ENCODE measurements around the gene DOK6.

The DOK6 gene

GRCh38 chr18:69736730-69737129 lies 336.0 kb downstream of the DOK6 start:
- no peak overlapping the region for H4K91ac ChIP-seq (ENCODE audit: low read depth, low read length, poor library complexity)
- no peak overlapping the region for H3K23ac ChIP-seq (ENCODE audit: low read depth, low read length, poor library complexity)

GRCh38 chr18:69737851-69738250 lies 337.2 kb downstream of the DOK6 start:
- H3K79me1 ChIP-seq (ENCODE audit: low read depth, low read length): no peaks in the 10 kb centered on the region
- peaks cover 0 to 3% of the 10 kb centered on the region in 2 donors for H3K9me3 ChIP-seq (replicated peaks in 1 of 2; ENCODE audit: control insufficient read depth in 2 of 2, insufficient read depth in 1 of 2, low read depth in 1 of 2, low read length in 2 of 2)
- H2BK120ac ChIP-seq (ENCODE audit: low read depth, low read length): no peak overlapping the region
- no peaks in the 10 kb centered on the region for H3K27me3 ChIP-seq (ENCODE audit: control insufficient read depth in 3 of 3, insufficient read depth in 3 of 3, low read depth in 1 of 3, low read length in 3 of 3)
- H4K8ac ChIP-seq (ENCODE audit: low read depth, low read length): no peak overlapping the region
- no peak overlapping the region for H2AFZ ChIP-seq (ENCODE audit: low read length)
- H3K18ac ChIP-seq (ENCODE audit: low read length): no peak overlapping the region
- H3K4me3 ChIP-seq (ENCODE audit: low read length in 2 of 2): no peak overlapping the region
- H3K9ac ChIP-seq (ENCODE audit: low read depth, low read length, poor library complexity): no peak overlapping the region
- no peak overlapping the region for H3K27ac ChIP-seq (replicated peaks; ENCODE audit: low read length)
- no peaks in the 10 kb centered on the region for H3K36me3 ChIP-seq (replicated peaks in 1 of 2; ENCODE audit: control insufficient read depth in 2 of 2, insufficient read depth in 2 of 2, low read length in 2 of 2)
- DNase-seq (ENCODE audit: low spot score): no peak
- no peak overlapping the region for H4K91ac ChIP-seq (ENCODE audit: low read depth, low read length, poor library complexity)
- H2BK5ac ChIP-seq (ENCODE audit: low read length): no peak overlapping the region
- no peak overlapping the region for H3K23ac ChIP-seq (ENCODE audit: low read depth, low read length, poor library complexity)
- no peak overlapping the region for H3K4ac ChIP-seq (ENCODE audit: low read length)
- no CpG with 5 or more reads among the region's 3 CpGs for WGBS, 2 donors (ENCODE audit: extremely low coverage in 2 of 2, insufficient read length in 2 of 2, insufficient replicate concordance in 1 of 2)
- peaks cover 0 to 4% of the 10 kb centered on the region in 2 donors for H3K4me1 ChIP-seq (ENCODE audit: control insufficient read depth in 2 of 2, insufficient read depth in 1 of 2, low read depth in 1 of 2, low read length in 2 of 2)
- H2BK12ac ChIP-seq (ENCODE audit: low read length): no peak overlapping the region
- H3K14ac ChIP-seq (ENCODE audit: low read length): no peak overlapping the region
- H3K4me2 ChIP-seq (ENCODE audit: insufficient read depth, low read length, poor library complexity, severe bottlenecking): no peak overlapping the region
- no peak overlapping the region for H2BK15ac ChIP-seq (ENCODE audit: low read length)
- no peak overlapping the region for H2AK5ac ChIP-seq (ENCODE audit: low read depth, low read length)

More at GRCh38 chr18:69736730-69737129, 336.0 kb downstream of the DOK6 start:
- Histone ChIP-seq H2AK5ac (ENCODE audit: low read depth, low read length) (no peak overlapping the region), H3K14ac (ENCODE audit: low read length) (no peak overlapping the region), H3K18ac (ENCODE audit: low read length) (no peak overlapping the region), H3K4me1 (ENCODE audit: control insufficient read depth in 2 of 2, insufficient read depth in 1 of 2, low read depth in 1 of 2, low read length in 2 of 2) (peaks cover 0 to 4% of the 10 kb centered on the region in 2 donors), H2BK5ac (ENCODE audit: low read length) (no peak overlapping the region), H4K8ac (ENCODE audit: low read depth, low read length) (no peak overlapping the region), H3K27ac (replicated peaks; ENCODE audit: low read length) (no peak overlapping the region), H3K4ac (ENCODE audit: low read length) (no peak overlapping the region), H3K36me3 (replicated peaks in 1 of 2; ENCODE audit: control insufficient read depth in 2 of 2, insufficient read depth in 2 of 2, low read length in 2 of 2) (no peaks in the 10 kb centered on the region), H2BK12ac (ENCODE audit: low read length) (no peak overlapping the region), H2AFZ (ENCODE audit: low read length) (no peak overlapping the region), H3K9ac (ENCODE audit: low read depth, low read length, poor library complexity) (no peak overlapping the region), H2BK15ac (ENCODE audit: low read length) (no peak overlapping the region), H3K4me3 (ENCODE audit: low read length in 2 of 2) (no peak overlapping the region), H3K27me3 (ENCODE audit: control insufficient read depth in 3 of 3, insufficient read depth in 3 of 3, low read depth in 1 of 3, low read length in 3 of 3) (no peaks in the 10 kb centered on the region), H2BK120ac (ENCODE audit: low read depth, low read length) (no peak overlapping the region), H3K4me2 (ENCODE audit: insufficient read depth, low read length, poor library complexity, severe bottlenecking) (no peak overlapping the region), H3K79me1 (ENCODE audit: low read depth, low read length) (no peaks in the 10 kb centered on the region), H3K9me3 (replicated peaks in 1 of 2; ENCODE audit: control insufficient read depth in 2 of 2, insufficient read depth in 1 of 2, low read depth in 1 of 2, low read length in 2 of 2) (peaks cover 0 to 3% of the 10 kb centered on the region in 2 donors)
- WGBS, 2 donors (ENCODE audit: extremely low coverage in 2 of 2, insufficient read length in 2 of 2, insufficient replicate concordance in 1 of 2): no CpG with 5 or more reads among the region's 2 CpGs
- no peak for DNase-seq (ENCODE audit: low spot score)

- H2BK120ac ChIP-seq (ENCODE audit: low read depth, low read length): no peak overlapping the region
- no peak overlapping the region for H2AFZ ChIP-seq (ENCODE audit: low read length)
- WGBS, 2 donors (ENCODE audit: extremely low coverage in 2 of 2, insufficient read length in 2 of 2, insufficient replicate concordance in 1 of 2): no CpG with 5 or more reads among the region's 2 CpGs
- H3K4me3 ChIP-seq (ENCODE audit: low read length in 2 of 2): no peak overlapping the region
- no peak overlapping the region for H2BK5ac ChIP-seq (ENCODE audit: low read length)
- no peak overlapping the region for H3K14ac ChIP-seq (ENCODE audit: low read length)
- no peak overlapping the region for H3K23ac ChIP-seq (ENCODE audit: low read depth, low read length, poor library complexity)
- no peaks in the 10 kb centered on the region for H3K27me3 ChIP-seq (ENCODE audit: control insufficient read depth in 3 of 3, insufficient read depth in 3 of 3, low read depth in 1 of 3, low read length in 3 of 3)
- H3K27ac ChIP-seq (replicated peaks; ENCODE audit: low read length): no peak overlapping the region
- H4K8ac ChIP-seq (ENCODE audit: low read depth, low read length): no peak overlapping the region
- no peak overlapping the region for H4K91ac ChIP-seq (ENCODE audit: low read depth, low read length, poor library complexity)
- no peak overlapping the region for H3K18ac ChIP-seq (ENCODE audit: low read length)
- H2AK5ac ChIP-seq (ENCODE audit: low read depth, low read length): no peak overlapping the region
- no peak overlapping the region for H3K4ac ChIP-seq (ENCODE audit: low read length)
- H3K4me2 ChIP-seq (ENCODE audit: insufficient read depth, low read length, poor library complexity, severe bottlenecking): no peak overlapping the region
- no peak overlapping the region for H2BK15ac ChIP-seq (ENCODE audit: low read length)
- DNase-seq (ENCODE audit: low spot score): no peak
- no peaks in the 10 kb centered on the region for H3K4me1 ChIP-seq (ENCODE audit: control insufficient read depth in 2 of 2, insufficient read depth in 1 of 2, low read depth in 1 of 2, low read length in 2 of 2)
- no peaks in the 10 kb centered on the region for H3K36me3 ChIP-seq (replicated peaks in 1 of 2; ENCODE audit: control insufficient read depth in 2 of 2, insufficient read depth in 2 of 2, low read length in 2 of 2)
- H3K9me3 ChIP-seq (replicated peaks in 1 of 2; ENCODE audit: control insufficient read depth in 2 of 2, insufficient read depth in 1 of 2, low read depth in 1 of 2, low read length in 2 of 2): no peaks in the 10 kb centered on the region
- no peak overlapping the region for H2BK12ac ChIP-seq (ENCODE audit: low read length)
- H3K79me1 ChIP-seq (ENCODE audit: low read depth, low read length): no peaks in the 10 kb centered on the region
- no peak overlapping the region for H3K9ac ChIP-seq (ENCODE audit: low read depth, low read length, poor library complexity)
These were observed 346.7 kb downstream of the DOK6 start for GRCh38 chr18:69747388-69747787.

GRCh38 chr18:69752737-69753380 lies 352.2 kb downstream of the DOK6 start:
- H3K18ac ChIP-seq (ENCODE audit: low read length): no peak overlapping the region
- no CpG with 5 or more reads among the region's 3 CpGs for WGBS, 2 donors (ENCODE audit: extremely low coverage in 2 of 2, insufficient read length in 2 of 2, insufficient replicate concordance in 1 of 2)
- no peak for DNase-seq (ENCODE audit: low spot score)
- H2AFZ ChIP-seq (ENCODE audit: low read length): no peak overlapping the region
- no peaks in the 10 kb centered on the region for H3K36me3 ChIP-seq (replicated peaks in 1 of 2; ENCODE audit: control insufficient read depth in 2 of 2, insufficient read depth in 2 of 2, low read length in 2 of 2)
- no peak overlapping the region for H2AK5ac ChIP-seq (ENCODE audit: low read depth, low read length)
- H3K14ac ChIP-seq (ENCODE audit: low read length): no peak overlapping the region
- no peak overlapping the region for H2BK120ac ChIP-seq (ENCODE audit: low read depth, low read length)
- no peaks in the 10 kb centered on the region for H3K27me3 ChIP-seq (ENCODE audit: control insufficient read depth in 3 of 3, insufficient read depth in 3 of 3, low read depth in 1 of 3, low read length in 3 of 3)
- no peak overlapping the region for H4K91ac ChIP-seq (ENCODE audit: low read depth, low read length, poor library complexity)
- no peak overlapping the region for H3K4ac ChIP-seq (ENCODE audit: low read length)
- H3K27ac ChIP-seq (replicated peaks; ENCODE audit: low read length): no peak overlapping the region
- H3K23ac ChIP-seq (ENCODE audit: low read depth, low read length, poor library complexity): no peak overlapping the region
- no peak overlapping the region for H3K9ac ChIP-seq (ENCODE audit: low read depth, low read length, poor library complexity)
- H3K4me1 ChIP-seq (ENCODE audit: control insufficient read depth in 2 of 2, insufficient read depth in 1 of 2, low read depth in 1 of 2, low read length in 2 of 2): peaks cover 0 to 2% of the 10 kb centered on the region in 2 donors
- no peak overlapping the region for H2BK5ac ChIP-seq (ENCODE audit: low read length)
- H3K9me3 ChIP-seq (replicated peaks in 1 of 2; ENCODE audit: control insufficient read depth in 2 of 2, insufficient read depth in 1 of 2, low read depth in 1 of 2, low read length in 2 of 2): peaks cover 0 to 6% of the 10 kb centered on the region in 2 donors
- no peak overlapping the region for H4K8ac ChIP-seq (ENCODE audit: low read depth, low read length)
- no peak overlapping the region for H3K4me2 ChIP-seq (ENCODE audit: insufficient read depth, low read length, poor library complexity, severe bottlenecking)
- H2BK15ac ChIP-seq (ENCODE audit: low read length): no peak overlapping the region
- no peak overlapping the region for H3K4me3 ChIP-seq (ENCODE audit: low read length in 2 of 2)
- no peak overlapping the region for H2BK12ac ChIP-seq (ENCODE audit: low read length)
- no peaks in the 10 kb centered on the region for H3K79me1 ChIP-seq (ENCODE audit: low read depth, low read length)
